ENCODE results near the gene TP63.

GRCh38 chr3:189629803-189630455 is 1.3 kb upstream of the TP63 start:
- no peak for TF ChIP-seq POLR2A (IDR thresholded peaks at IDR 0.05; ENCODE audit: low read depth, low read length)
- no peak for TF ChIP-seq TAF1 (IDR thresholded peaks at IDR 0.05; ENCODE audit: borderline replicate concordance, low read depth, low read length)
- TF ChIP-seq POLR2AphosphoS5 (IDR thresholded peaks at IDR 0.05; ENCODE audit: low read depth, low read length), result no peak
